DOHH2 (cell line): ENCODE results near the gene SRD5A2.

Experiments
- H3F3A ChIP-seq: fragments of 200-600 bp; sonication (generic), shearing (Covaris generic); 2 replicates; pipeline ENCODE4 v1.6.0; 2016; ENCODE audit warnings: antibody characterized with exemption, mild to moderate bottlenecking; ENCODE audit not compliant: control insufficient read depth, insufficient read depth
- H3K27ac ChIP-seq: fragments of 200-600 bp; sonication (generic); 2 replicates; pipeline ENCODE4 v1.5.1; 2014; ENCODE audit warnings: low read depth, mild to moderate bottlenecking, low read length, moderate library complexity
- H3K27me3 ChIP-seq: fragments of 200-600 bp; sonication (generic); 2 replicates; pipeline ENCODE4 v1.6.1; 2014; ENCODE audit warnings: mild to moderate bottlenecking, low read length, mixed read lengths; ENCODE audit not compliant: control insufficient read depth
- H3K36me3 ChIP-seq: fragments of 200-600 bp; sonication (generic); 2 replicates; pipeline ENCODE4 v1.6.1; 2014; ENCODE audit warnings: mild to moderate bottlenecking, low read length, moderate library complexity, mixed read lengths; ENCODE audit not compliant: control insufficient read depth
- H3K4me1 ChIP-seq: fragments of 200-600 bp; sonication (generic); 2 replicates; pipeline ENCODE4 v1.6.1; 2014; ENCODE audit warnings: mild to moderate bottlenecking, low read length, mixed read lengths; ENCODE audit not compliant: control insufficient read depth
- H3K4me2 ChIP-seq: fragments of 200-600 bp; sonication (generic); 2 replicates; pipeline ENCODE4 v1.6.0; 2014; ENCODE audit warnings: mild to moderate bottlenecking, low read length, moderate library complexity
- H3K4me3 ChIP-seq: fragments of 200-600 bp; sonication (generic); 2 replicates; pipeline ENCODE4 v1.5.1; 2014; ENCODE audit warnings: mild to moderate bottlenecking, low read length, mixed read lengths
- H3K79me2 ChIP-seq: fragments of 200-600 bp; sonication (generic); 2 replicates; pipeline ENCODE4 v1.6.1; 2014; ENCODE audit warnings: mild to moderate bottlenecking, low read length, mixed read lengths; ENCODE audit not compliant: control insufficient read depth
- H3K9me2 ChIP-seq: fragments of 200-600 bp; sonication (generic); replicated peaks from 2 replicates; pipeline ENCODE4 v1.6.1; 2014; ENCODE audit warnings: mild to moderate bottlenecking, low read length, mixed read lengths; ENCODE audit not compliant: control insufficient read depth
- H3K9me3 ChIP-seq: fragments of 200-600 bp; sonication (generic); 2 replicates; pipeline ENCODE4 v1.6.1; 2014; ENCODE audit warnings: antibody characterized with exemption, low read length, mixed read lengths; ENCODE audit not compliant: control insufficient read depth, insufficient read depth
- H4K20me1 ChIP-seq: fragments of 200-600 bp; sonication (generic); 2 replicates; pipeline ENCODE4 v1.6.0; 2014; ENCODE audit warnings: low read depth, mild to moderate bottlenecking, antibody characterized with exemption, low read length, moderate library complexity; ENCODE audit not compliant: control insufficient read depth, insufficient read depth
- EZH2phosphoT487 ChIP-seq: fragments of 200-600 bp; sonication (generic); IDR thresholded peaks from 2 replicates; pipeline ENCODE4 v1.6.1; 2017; ENCODE audit warnings: borderline replicate concordance, mild to moderate bottlenecking, antibody characterized with exemption, low read length, moderate library complexity, mixed read lengths
- TF ChIP-seq, protein P1 (sequence below): fragments of 200-600 bp; sonication (generic); IDR thresholded peaks from one replicate; pipeline ENCODE4 v1.5.1; 2014; ENCODE audit warnings: antibody characterized with exemption, mild to moderate bottlenecking, low read depth, low read length; ENCODE audit not compliant: poor library complexity, severe bottlenecking

The SRD5A2 gene

DNA sequence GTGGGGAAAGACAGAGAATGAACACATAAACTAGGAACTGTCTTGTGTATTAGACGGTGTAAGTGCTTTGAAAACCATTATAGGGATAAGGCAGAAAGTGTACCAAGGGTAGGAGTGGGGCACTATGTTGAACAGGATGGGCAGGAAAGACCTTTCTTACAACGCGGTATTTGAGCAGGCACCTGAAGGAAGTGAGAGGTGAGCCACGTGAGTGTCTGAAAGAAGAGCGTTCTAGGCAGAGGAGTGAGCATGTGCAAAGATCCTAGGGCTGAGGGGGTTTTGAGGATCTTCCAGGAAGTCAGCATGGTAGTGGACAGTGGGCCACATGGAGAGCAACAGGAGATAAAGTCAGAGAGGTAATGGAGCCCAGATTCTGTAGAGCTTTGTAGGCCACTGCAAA is 65.2 kb downstream of the SRD5A2 start:
- TF ChIP-seq EZH2phosphoT487, result no peak
- TF ChIP-seq, protein P1, sequence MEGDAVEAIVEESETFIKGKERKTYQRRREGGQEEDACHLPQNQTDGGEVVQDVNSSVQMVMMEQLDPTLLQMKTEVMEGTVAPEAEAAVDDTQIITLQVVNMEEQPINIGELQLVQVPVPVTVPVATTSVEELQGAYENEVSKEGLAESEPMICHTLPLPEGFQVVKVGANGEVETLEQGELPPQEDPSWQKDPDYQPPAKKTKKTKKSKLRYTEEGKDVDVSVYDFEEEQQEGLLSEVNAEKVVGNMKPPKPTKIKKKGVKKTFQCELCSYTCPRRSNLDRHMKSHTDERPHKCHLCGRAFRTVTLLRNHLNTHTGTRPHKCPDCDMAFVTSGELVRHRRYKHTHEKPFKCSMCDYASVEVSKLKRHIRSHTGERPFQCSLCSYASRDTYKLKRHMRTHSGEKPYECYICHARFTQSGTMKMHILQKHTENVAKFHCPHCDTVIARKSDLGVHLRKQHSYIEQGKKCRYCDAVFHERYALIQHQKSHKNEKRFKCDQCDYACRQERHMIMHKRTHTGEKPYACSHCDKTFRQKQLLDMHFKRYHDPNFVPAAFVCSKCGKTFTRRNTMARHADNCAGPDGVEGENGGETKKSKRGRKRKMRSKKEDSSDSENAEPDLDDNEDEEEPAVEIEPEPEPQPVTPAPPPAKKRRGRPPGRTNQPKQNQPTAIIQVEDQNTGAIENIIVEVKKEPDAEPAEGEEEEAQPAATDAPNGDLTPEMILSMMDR, result no peak
- Histone ChIP-seq H3K27me3 (no peaks in the 10 kb centered on the region), H3K79me2 (no peaks in the 10 kb centered on the region), H3F3A (no peaks in the 10 kb centered on the region), H3K27ac (no peak overlapping the region), H3K9me3 (no peaks in the 10 kb centered on the region), H4K20me1 (no peaks in the 10 kb centered on the region), H3K9me2 (no peaks in the 10 kb centered on the region), H3K4me3 (no peak overlapping the region), H3K4me1 (no peaks in the 10 kb centered on the region), H3K4me2 (no peak overlapping the region), H3K36me3 (no peaks in the 10 kb centered on the region)

- Histone ChIP-seq H3K27ac (no peak overlapping the region), H3F3A (no peaks in the 10 kb centered on the region), H3K9me2 (no peaks in the 10 kb centered on the region), H4K20me1 (no peaks in the 10 kb centered on the region), H3K4me2 (no peak overlapping the region), H3K36me3 (no peaks in the 10 kb centered on the region), H3K4me3 (no peak overlapping the region), H3K9me3 (no peaks in the 10 kb centered on the region), H3K4me1 (no peaks in the 10 kb centered on the region), H3K27me3 (no peaks in the 10 kb centered on the region), H3K79me2 (no peaks in the 10 kb centered on the region)
- TF ChIP-seq, protein P1, result no peak
- TF ChIP-seq EZH2phosphoT487, result no peak
Measured at GRCh38 chr2:31513553-31513952, 67.2 kb downstream of the SRD5A2 start.

DNA sequence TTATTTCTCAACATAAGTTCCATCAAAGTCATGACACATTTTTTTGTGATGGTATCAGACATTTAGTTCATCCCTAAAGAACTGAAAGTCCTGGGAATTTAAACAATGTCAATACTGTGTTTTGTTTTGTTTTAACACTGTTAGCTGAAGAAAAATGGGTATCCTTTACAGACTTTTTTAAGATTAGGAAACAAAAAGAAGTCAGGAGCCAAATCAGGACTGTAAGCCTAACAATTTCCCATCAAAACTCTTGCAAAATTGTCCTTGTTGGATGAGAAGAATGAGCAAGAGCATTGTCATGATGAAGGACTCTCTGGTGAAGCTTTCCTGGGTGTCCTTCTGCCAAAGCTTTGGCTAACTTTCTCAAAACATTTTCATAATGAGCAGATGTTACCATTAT is 69.4 kb downstream of the SRD5A2 start:
- Histone ChIP-seq H3K27me3 (no peaks in the 10 kb centered on the region), H3K27ac (no peak overlapping the region), H3K4me2 (no peak overlapping the region), H3F3A (no peaks in the 10 kb centered on the region), H3K4me1 (no peaks in the 10 kb centered on the region), H3K9me2 (no peaks in the 10 kb centered on the region), H3K79me2 (no peaks in the 10 kb centered on the region), H3K4me3 (no peak overlapping the region), H3K36me3 (no peaks in the 10 kb centered on the region), H4K20me1 (no peaks in the 10 kb centered on the region), H3K9me3 (no peaks in the 10 kb centered on the region)
- TF ChIP-seq EZH2phosphoT487, result no peak
- TF ChIP-seq, protein P1, result no peak

- H3K4me2 ChIP-seq, result no peak overlapping the region
- no peaks in the 10 kb centered on the region for H3K9me3 ChIP-seq
- no peak overlapping the region for H3K27ac ChIP-seq
- H3K79me2 ChIP-seq, result no peaks in the 10 kb centered on the region
- no peaks in the 10 kb centered on the region for H3K4me1 ChIP-seq
- H3K36me3 ChIP-seq, result no peaks in the 10 kb centered on the region
- no peaks in the 10 kb centered on the region for H4K20me1 ChIP-seq
- TF ChIP-seq, protein P1, result no peak
- TF ChIP-seq EZH2phosphoT487, result no peak
- no peaks in the 10 kb centered on the region for H3K27me3 ChIP-seq
- no peak overlapping the region for H3K4me3 ChIP-seq
- H3F3A ChIP-seq, result no peaks in the 10 kb centered on the region
- H3K9me2 ChIP-seq, result no peaks in the 10 kb centered on the region
Measured at GRCh38 chr2:31505111-31505510, 75.6 kb downstream of the SRD5A2 start.
